DND-41 (cell line): ENCODE data around the gene GTPBP2.

Source experiments
- ATAC-seq: fragments of 200-7000 bp; cut with Tn5 transposase; 3 replicates; pipeline ENCODE4 v1.9.1; 2021; ENCODE audit warnings: low read depth; ENCODE audit not compliant: insufficient read depth
- DNase-seq: peaks from one replicate; pipeline ENCODE4 v3.0.0-alpha.2; 2020
- H2AFZ ChIP-seq: 2 replicates; pipeline ENCODE4 v1.6.0; 2012; ENCODE audit warnings: low read depth, low read length
- H3K27ac ChIP-seq: 2 replicates; pipeline ENCODE4 v1.5.1; 2012; ENCODE audit warnings: low read length, inconsistent platforms
- H3K27me3 ChIP-seq: fragments of 200-600 bp; sonication (generic); 2 replicates; pipeline ENCODE4 v1.6.0; 2012; ENCODE audit warnings: low read length, mild to moderate bottlenecking, inconsistent platforms; ENCODE audit not compliant: insufficient read depth, poor library complexity
- H3K36me3 ChIP-seq: 2 replicates; pipeline ENCODE4 v1.5.1; 2012; ENCODE audit warnings: low read length, inconsistent platforms; ENCODE audit not compliant: insufficient read depth
- H3K4me1 ChIP-seq: 2 replicates; pipeline ENCODE4 v1.5.1; 2012; ENCODE audit warnings: mild to moderate bottlenecking, low read length; ENCODE audit not compliant: insufficient read depth
- H3K4me2 ChIP-seq: 2 replicates; pipeline ENCODE4 v1.6.0; 2012; ENCODE audit warnings: mild to moderate bottlenecking, moderate library complexity, low read length, inconsistent platforms; ENCODE audit not compliant: insufficient read depth
- H3K4me3 ChIP-seq, 2 experiments: fragments of 200-600 bp in 1 of 2; shearing (Covaris generic) in 1 of 2; 2 replicates each; pipeline ENCODE4 v1.5.1; 2012 to 2016; ENCODE audit warnings: inconsistent platforms in 2 of 2, low read length in 2 of 2, mild to moderate bottlenecking in 2 of 2, low read depth in 1 of 2, moderate library complexity in 1 of 2
- H3K79me2 ChIP-seq: 2 replicates; pipeline ENCODE4 v1.6.0; 2012; ENCODE audit warnings: low read length, inconsistent platforms; ENCODE audit not compliant: insufficient read depth
- H3K9ac ChIP-seq: 2 replicates; pipeline ENCODE4 v1.6.0; 2012; ENCODE audit warnings: low read depth, mild to moderate bottlenecking, inconsistent platforms, low read length, moderate library complexity
- H3K9me3 ChIP-seq: 2 replicates; pipeline ENCODE4 v1.5.1; 2012; ENCODE audit warnings: low read length, moderate library complexity, mild to moderate bottlenecking, inconsistent platforms; ENCODE audit not compliant: insufficient read depth, severe bottlenecking
- H4K20me1 ChIP-seq: 2 replicates; pipeline ENCODE4 v1.6.0; 2012; ENCODE audit warnings: low read length; ENCODE audit not compliant: insufficient read depth
- EZH2 ChIP-seq: IDR thresholded peaks from 3 replicates; pipeline ENCODE4 v1.6.1; 2012; ENCODE audit warnings: borderline replicate concordance, low read depth, mild to moderate bottlenecking, moderate library complexity, low read length, inconsistent platforms; ENCODE audit not compliant: severe bottlenecking
- TF ChIP-seq, protein P1 (sequence below): IDR thresholded peaks from 2 replicates; pipeline ENCODE4 v1.5.1; 2012; ENCODE audit warnings: borderline replicate concordance, low read length, moderate library complexity, mild to moderate bottlenecking; ENCODE audit not compliant: poor library complexity, severe bottlenecking; ENCODE audit errors: extremely low read depth

Gene GTPBP2

DNA sequence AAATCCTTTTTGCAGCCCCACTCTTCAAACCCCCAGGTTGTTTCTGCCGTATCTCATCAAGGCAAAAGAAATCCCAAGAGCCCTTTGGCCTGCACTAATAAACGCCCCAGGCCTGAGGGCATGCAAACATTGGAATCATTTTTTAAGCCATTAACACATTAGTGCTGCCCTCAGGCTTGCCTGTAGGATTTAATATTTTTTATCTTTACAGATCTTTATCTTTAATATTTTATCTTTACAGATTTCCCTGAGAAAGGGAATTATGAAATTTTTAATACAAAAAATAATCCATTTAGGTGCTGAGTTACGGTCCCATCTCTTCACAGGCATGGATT, 14.7 kb downstream of the GTPBP2 start:
- Histone ChIP-seq H3K27ac (no peak overlapping the region), H3K27me3 (no peaks in the 10 kb centered on the region), H3K9ac (no peak overlapping the region), H3K4me1 (no peaks in the 10 kb centered on the region), H3K4me2 (no peak overlapping the region), H3K4me3 (no peak overlapping the region), H3K79me2 (no peaks in the 10 kb centered on the region), H4K20me1 (no peaks in the 10 kb centered on the region), H3K36me3 (peaks cover 67% of the 10 kb centered on the region), H3K9me3 (no peaks in the 10 kb centered on the region), H2AFZ (no peak overlapping the region)
- DNase-seq (no peak), ATAC-seq (no peak)
- TF ChIP-seq, protein P1, sequence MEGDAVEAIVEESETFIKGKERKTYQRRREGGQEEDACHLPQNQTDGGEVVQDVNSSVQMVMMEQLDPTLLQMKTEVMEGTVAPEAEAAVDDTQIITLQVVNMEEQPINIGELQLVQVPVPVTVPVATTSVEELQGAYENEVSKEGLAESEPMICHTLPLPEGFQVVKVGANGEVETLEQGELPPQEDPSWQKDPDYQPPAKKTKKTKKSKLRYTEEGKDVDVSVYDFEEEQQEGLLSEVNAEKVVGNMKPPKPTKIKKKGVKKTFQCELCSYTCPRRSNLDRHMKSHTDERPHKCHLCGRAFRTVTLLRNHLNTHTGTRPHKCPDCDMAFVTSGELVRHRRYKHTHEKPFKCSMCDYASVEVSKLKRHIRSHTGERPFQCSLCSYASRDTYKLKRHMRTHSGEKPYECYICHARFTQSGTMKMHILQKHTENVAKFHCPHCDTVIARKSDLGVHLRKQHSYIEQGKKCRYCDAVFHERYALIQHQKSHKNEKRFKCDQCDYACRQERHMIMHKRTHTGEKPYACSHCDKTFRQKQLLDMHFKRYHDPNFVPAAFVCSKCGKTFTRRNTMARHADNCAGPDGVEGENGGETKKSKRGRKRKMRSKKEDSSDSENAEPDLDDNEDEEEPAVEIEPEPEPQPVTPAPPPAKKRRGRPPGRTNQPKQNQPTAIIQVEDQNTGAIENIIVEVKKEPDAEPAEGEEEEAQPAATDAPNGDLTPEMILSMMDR: no peak
- no peak for TF ChIP-seq EZH2

DNA sequence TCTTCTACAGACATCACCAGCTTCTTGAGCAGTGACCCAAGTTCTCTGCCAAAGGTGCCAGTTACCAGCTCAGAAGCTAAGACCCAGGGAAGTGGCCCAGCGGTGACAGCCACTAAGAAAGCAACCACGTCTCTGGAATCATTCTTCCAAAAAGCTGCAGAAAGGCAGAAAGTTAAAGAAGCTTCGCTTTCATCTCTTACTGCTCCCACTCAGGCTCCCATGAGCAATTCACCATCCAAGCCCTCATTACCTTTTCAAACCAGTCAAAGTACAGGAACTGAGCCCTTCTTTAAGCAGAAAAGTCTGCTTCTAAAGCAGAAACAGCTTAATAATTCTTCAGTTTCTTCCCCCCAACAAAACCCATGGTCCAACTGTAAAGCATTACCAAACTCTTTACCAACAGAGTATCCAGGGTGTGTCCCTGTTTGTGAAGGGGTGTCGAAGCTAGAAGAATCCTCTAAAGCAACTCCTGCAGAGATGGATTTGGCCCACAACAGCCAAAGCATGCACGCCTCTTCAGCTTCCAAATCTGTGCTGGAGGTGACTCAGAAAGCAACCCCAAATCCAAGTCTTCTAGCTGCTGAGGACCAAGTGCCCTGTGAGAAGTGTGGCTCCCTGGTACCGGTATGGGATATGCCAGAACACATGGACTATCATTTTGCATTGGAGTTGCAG, 15.2 kb downstream of the GTPBP2 start:
- Histone ChIP-seq H3K36me3 (peaks cover 67% of the 10 kb centered on the region), H3K9me3 (no peaks in the 10 kb centered on the region)

DNA sequence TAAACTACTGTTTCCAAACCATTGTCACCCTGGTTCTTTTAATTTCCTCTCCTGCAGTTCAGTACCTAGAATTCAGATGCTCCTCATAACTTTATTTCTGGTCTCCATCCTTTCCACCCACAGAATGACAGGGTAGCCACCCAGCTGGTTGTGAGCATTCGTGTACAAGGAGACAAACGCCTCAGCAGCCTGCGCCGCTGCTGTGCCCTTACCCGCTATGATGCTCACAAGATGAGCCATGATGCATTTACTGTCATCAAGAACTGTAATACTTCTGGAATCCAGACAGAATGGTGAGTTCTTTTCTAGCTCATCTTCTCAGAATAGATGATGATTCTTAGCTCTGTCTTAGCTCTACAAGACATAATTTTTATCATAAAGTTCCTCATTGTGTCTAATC, 18.6 kb downstream of the GTPBP2 start:
- Histone ChIP-seq H3K27me3 (no peaks in the 10 kb centered on the region), H3K9ac (no peak overlapping the region), H3K36me3 (peaks cover 85% of the 10 kb centered on the region), H3K4me2 (no peak overlapping the region), H3K27ac (no peak overlapping the region), H3K9me3 (no peaks in the 10 kb centered on the region), H2AFZ (no peak overlapping the region), H4K20me1 (no peaks in the 10 kb centered on the region), H3K4me1 (no peaks in the 10 kb centered on the region), H3K79me2 (no peaks in the 10 kb centered on the region), H3K4me3 (no peak overlapping the region)
- DNase-seq (no peak), ATAC-seq (no peak)
- TF ChIP-seq, protein P1: no peak
- TF ChIP-seq EZH2: no peak

More for the DNA sequence above, 15.2 kb downstream of the GTPBP2 start:
- Histone ChIP-seq H3K4me2 (no peak overlapping the region), H3K4me3 (no peak overlapping the region), H3K27me3 (no peaks in the 10 kb centered on the region), H4K20me1 (no peaks in the 10 kb centered on the region), H3K79me2 (no peaks in the 10 kb centered on the region), H2AFZ (no peak overlapping the region), H3K9ac (no peak overlapping the region), H3K27ac (no peak overlapping the region), H3K4me1 (no peaks in the 10 kb centered on the region)
- ATAC-seq (no peak), DNase-seq (no peak)
- no peak for TF ChIP-seq EZH2
- TF ChIP-seq, protein P1: no peak
